CD4-positive, alpha-beta T cell treated with Interleukin-4 for 4 hours (primary cell): Measurements from ENCODE around the gene ZDHHC12.
A peak's percentile ranks its signal among the peaks of the same experiment; 100 is the strongest.

ENCODE experiments used
- DNase-seq: peaks from one replicate; pipeline ENCODE4 v3.0.0-alpha.2; 2020

Gene ZDHHC12

DNA sequence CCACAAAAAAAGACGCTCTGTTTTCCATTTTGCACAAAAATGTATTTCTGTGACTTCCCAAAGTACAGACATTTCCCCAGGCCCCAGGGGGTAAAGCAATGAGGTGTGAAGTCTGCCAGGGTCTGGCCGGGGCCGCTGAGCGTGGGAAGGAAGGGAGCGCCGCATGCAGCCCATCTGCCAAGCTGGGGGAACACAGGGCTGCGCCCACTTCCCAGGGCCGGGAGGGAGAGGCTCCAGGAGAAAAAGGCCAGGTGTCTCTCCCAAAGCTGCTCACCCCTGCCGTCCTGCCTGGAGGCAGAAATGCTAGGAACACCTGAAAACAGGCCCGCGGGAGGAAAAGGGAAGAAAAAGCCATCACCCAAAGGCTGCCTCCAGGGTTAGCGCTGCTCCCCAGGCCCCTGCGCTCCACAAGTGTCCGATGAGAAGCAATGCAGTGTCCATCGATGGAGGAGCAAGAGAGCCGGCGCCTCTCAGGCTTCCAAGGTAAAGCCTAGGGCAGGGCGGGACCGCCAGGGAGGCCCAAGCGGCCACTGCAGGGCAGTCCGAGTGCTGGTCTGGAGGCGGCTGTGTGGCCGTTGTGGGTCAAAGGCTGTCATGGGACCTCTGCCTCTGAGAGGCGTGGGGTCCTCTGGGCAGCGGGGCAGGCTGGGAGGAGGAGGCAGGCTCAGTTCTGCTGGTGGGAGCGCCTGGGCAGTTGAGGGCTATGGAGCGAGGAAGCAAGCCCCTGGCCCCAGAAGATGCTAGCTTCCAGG, 6.0 kb upstream of the ZDHHC12 start:
- DNase-seq = no peak

DNA sequence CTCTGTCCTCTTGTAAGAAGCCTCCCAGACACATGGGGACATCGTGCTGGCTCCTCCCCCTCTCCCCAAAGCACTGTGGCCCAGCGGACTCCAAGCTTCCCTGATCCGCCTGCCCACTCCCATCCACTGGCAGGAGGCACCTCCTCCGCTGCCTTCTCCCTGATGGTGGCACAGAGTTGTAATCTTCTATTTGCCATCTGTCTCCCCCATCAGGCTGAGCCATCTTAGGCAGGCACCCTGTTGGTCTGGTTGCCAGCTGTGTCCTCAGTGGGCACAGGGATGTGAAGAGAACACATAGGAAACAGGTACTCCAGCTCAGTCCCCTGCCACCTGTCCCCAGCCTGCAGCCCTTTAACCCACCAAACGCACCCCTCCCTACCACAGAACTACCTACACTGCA, 5.4 kb upstream of the ZDHHC12 start:
- DNase-seq = no peak

DNA sequence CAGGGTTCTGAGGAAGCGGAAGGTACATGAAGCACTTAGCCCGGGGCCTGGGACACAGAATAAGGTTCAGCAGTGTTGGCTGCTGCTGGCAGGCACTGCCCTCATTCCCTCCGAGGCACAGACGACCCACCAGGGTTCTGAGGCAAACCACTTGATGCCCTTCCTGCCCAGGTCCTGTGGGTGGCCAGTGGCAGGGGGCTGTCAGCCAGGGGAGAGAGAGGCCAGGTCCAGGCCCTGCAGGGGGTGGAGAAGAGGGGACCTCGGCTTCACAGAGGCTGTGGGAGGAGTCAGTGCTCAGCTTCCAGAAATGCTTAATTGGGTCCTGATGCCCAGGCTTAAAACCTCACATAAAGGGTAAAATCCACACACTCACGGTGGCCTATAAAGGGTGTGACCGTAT, 4.4 kb upstream of the ZDHHC12 start:
- no peak for DNase-seq

DNA sequence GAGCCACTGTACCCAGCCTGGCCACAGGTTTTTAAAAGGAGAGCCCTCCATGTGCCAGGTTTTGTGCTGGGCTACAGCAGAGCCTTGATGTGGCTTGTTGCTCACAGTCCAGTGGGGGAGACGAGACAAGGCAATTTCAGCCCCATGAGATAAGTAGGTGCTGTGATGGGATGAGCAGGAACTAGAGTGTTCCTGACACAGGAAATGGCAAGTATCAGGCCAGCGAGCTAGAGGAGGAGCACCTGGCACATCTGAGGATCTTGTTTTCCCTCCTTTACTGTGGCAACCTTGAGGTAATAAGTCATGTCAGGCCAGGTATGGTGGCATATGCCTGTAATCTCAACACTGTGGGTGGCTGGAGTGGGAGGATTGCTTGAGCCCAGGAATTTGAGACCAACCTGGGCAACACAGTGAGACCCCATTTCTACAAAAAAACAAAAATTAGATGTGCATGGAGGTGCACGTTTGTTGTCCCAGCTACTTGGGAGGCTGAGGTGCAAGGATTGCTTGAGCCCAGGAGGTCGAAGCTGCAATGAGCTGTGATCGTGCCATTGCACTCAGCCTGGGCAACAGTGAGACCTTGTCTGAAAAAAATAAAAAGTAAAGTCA, 3.8 kb upstream of the ZDHHC12 start:
- no peak for DNase-seq

DNA sequence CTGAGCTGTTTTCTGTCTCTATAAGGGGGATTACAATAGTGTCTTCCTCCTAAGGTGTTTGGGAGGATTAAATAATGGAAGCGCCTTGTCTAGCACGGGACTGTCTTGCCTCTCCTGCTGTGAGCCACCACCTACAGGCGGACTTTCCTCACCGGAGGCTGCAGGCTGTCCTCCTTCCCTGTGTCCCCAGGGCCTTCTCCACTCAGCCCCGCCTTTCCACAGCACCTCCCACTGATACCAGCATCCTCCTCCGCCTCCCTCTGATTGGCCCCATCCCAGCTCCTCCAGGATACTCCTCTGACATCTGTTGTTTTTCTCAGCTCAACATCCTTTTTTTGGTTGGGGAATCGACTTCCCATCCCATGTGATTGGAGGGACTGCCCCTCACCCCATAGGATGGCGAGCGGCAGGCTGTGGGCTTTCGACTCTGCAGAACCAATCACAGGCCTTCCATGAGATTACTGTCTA, 851 bp upstream of the ZDHHC12 start:
- peak; percentile 35 for DNase-seq

DNA sequence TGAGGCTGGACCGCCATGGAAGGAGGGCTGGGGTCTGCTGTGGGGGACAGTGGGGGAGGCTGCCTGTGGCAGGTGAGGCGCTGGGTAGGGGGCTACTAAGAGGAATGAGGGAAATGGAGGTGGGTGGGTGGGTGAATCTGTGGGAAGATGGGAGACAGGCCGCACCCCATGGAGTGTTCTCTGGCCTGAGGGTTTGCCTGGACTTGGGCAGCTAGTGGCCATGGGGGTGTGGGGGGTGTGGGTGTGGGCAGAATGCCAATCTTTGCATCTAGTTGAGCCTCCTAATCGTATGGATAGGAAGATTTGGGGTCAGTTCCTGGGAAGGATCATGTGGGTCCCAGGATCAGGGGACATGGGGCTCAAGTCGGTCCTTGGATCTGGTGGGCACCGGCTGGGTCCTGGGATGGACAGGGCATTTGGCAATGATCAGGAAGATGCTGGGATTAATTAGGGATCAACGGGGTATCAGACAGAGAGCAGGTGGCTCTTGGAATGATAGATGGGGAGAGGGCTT, 518 bp downstream of the ZDHHC12 start:
- DNase-seq = no peak

DNA sequence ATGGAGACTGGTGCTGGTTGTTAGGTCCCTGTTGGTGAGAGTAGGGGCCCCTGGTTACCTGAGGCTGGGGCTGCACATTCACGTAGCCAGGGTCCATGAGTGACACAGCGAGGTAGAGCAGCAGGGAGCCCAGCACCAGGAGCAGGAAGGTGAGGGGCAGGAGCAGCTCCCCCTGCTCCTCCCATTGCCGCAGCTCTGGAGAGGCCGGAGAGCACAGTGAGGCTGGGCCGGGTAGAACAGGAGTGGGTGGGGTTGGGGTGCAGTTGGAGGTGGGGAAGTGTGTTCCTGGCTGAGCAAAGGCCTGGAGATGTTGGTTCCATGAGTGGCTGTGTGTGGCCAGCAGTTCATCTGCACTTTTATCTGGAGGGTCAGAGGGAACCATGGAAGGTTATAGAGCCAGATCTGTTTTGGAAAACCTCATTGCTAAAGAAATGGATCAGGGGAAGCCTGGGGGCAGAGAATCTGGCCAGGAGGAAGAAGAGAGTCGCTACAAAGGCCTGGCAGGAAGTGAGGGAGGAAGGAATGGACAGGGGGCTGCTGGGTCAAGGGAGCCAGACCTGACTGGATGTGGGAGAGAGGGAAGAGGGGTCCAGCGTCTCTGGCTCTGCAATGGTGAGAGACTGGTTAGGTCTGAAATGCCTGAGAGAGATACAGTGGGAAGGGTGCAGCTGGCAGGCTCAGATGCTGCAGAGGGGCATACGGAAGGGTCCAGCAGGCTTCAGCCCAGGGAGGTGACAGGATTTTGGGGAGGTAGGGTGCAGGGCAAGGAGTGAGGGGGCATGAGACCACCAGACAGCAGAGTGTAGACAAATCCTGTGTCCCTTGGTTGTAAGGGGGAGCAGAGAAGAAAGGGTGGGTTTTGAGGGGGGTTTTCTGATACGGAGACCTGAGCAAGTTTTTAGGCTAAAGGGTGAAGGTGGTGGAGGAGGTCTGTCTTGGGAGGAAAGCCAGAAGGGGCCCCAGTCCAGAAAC, 1.3 kb downstream of the ZDHHC12 start:
- no peak for DNase-seq

DNA sequence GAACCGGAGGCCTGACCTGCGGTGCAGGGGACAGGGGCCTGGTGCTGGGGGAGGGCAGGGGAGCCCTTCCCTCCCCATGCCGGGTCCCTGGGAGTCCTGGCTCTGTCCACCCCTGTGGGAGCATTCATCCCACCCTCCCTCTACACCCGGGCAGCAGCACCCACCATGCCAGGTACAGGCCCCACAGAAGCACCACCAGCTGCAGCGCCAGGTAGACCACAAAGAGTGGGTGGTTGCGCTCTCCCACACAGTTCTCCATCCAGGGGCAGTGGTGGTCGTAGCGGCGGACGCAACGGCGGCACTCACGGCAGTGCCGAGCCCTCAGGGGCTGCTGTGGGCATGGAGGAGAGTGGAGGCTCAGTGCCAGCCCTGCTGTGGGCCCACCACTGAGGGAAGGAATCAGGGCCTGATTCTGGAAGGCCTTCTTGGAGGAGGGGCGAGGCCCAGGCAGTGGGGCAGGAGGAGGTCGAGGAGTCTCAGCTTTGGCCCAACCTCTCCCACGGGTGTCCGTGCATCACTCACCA, 2.4 kb downstream of the ZDHHC12 start:
- DNase-seq = no peak

DNA sequence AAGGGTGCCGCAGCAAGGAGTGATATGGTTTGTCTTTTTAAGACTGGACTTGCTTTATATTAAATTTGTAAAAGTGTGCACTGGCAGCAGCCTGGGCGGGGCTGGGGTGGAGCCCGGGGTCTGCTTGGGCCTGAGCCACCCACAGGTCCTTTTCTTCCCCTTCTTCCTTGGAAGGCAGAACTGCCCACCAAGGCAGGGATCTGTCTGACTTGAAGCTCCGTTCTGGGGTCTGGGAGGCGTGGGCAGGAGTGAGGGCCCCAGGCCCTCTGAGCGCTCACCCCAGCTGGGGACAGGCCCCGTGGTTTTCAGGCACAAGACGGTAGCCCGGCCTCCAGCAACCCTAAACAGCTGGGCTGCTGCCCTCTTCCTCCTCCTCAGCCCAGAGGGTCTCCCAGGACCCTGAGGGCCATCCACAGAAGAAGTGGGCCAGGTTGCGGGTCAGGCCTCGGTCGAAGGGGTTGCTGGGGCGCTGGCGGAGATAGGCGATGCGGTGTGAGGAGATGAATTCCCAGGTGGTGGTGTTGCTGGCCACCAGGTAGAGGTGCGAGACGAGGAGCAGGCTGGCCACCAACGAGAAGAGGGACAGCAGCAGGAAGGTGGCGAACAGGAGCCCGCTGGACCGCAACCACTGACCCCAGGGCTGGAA, 3.0 kb downstream of the ZDHHC12 start:
- DNase-seq = no peak

DNA sequence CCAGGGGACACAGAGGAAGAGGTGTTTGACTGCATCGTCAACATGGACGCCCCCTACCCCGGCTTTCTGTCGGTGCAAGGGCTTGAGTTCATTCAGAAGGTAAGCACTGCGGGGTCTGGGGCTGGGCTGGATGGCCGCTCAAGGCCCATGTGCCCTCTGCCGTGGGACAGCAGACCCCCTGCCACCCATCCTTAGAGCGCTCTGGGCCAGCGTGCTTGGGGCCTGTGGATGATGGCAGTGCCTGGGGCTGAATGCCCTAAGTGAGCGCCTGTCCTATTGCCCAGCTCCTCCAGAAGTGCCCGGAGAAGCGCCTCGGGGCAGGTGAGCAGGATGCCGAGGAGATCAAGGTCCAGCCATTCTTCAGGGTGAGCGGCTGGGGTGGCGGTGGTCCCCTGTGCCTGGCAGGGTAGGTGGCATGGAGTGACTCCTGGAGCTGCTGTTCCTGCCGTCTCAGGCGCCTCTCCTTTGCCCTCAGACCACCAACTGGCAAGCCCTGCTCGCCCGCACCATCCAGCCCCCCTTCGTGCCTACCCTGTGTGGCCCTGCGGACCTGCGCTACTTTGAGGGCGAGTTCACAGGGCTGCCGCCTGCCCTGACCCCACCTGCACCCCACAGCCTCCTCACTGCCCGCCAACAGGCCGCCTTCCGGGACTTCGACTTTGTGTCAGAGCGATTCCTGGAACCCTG, 3.9 kb downstream of the ZDHHC12 start:
- no peak for DNase-seq

DNA sequence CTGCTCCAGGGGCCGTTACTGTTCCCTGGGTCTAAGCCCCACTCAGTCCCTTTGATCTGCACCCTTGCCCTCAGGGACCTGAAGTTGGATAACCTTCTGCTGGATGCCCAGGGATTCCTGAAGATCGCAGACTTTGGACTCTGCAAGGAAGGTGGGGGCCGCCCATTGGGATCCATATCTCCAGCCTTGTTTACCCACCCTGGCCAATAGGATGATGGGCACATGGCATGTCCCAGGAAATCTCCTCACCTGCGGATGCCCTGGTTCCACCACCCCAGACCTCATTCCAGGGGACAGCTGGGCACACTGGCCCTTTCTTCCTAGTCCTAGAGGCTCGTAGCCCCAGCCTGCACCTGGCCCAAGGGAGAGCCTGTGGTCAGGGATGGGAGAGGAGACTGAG, 5.5 kb downstream of the ZDHHC12 start:
- no peak for DNase-seq

DNA sequence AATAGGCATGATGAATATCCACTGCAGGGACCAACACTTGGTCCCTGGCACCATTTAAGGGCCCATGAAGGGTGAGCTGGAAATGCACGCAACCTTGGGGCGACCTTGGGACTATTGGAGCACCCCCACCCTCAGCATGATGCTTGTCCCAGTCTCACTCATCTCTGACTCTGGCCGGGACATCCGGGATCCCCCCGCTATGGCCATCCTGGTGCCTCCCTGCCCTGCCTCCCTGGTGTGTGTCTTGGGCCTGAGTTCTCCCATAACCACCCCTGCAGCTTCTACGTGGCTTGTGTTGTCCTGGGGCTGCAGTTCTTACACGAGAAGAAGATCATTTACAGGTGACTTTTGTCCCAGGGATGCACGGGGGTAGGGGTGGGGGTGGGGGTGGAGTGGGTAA, 5.9 kb downstream of the ZDHHC12 start:
- no peak for DNase-seq

DNA sequence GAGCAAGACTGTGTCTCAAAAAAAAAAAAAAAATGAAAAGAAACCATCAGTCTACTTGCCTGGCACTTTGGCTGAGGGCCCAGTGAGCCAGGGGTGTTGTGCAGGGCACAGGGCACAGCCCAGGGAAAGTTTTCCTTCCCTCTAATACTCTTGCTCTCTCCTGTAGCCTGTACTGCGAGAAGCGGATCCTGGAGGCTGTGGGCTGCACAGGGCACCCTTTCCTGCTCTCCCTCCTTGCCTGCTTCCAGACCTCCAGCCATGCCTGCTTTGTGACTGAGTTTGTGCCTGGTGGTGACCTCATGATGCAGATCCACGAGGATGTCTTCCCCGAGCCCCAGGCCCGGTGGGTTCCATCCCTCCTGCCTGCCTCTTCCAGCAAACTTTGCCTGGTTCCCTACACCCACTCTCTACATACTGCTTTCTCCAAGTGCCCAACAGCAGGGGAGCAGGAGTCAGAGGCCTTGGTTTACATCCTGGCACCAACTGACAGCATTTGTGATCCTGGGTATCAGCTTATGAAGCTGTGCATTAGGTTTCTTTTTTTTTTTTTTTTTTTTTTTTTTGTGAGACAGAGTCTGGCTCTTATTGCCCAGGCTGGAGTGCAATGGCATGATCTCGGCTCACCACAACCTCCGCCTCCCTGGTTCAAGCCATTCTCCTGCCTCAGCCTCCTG, 7.2 kb downstream of the ZDHHC12 start:
- no peak for DNase-seq

DNA sequence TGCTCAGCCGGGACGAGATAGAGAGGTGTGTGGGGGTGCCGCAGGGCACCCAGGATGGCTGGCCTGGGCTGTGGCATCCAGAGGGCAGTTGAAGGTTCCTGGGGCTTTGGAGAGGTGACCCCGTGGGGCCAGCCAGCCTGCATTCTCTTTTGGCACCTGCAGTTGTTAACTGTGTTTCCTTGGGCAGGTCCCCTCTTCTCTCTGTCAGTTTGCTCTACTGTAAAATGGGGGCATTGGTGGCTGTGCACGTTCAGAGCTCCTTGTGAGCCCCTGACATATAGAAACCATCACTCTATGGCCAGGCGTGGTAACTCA, 8.5 kb downstream of the ZDHHC12 start:
- no peak for DNase-seq

DNA sequence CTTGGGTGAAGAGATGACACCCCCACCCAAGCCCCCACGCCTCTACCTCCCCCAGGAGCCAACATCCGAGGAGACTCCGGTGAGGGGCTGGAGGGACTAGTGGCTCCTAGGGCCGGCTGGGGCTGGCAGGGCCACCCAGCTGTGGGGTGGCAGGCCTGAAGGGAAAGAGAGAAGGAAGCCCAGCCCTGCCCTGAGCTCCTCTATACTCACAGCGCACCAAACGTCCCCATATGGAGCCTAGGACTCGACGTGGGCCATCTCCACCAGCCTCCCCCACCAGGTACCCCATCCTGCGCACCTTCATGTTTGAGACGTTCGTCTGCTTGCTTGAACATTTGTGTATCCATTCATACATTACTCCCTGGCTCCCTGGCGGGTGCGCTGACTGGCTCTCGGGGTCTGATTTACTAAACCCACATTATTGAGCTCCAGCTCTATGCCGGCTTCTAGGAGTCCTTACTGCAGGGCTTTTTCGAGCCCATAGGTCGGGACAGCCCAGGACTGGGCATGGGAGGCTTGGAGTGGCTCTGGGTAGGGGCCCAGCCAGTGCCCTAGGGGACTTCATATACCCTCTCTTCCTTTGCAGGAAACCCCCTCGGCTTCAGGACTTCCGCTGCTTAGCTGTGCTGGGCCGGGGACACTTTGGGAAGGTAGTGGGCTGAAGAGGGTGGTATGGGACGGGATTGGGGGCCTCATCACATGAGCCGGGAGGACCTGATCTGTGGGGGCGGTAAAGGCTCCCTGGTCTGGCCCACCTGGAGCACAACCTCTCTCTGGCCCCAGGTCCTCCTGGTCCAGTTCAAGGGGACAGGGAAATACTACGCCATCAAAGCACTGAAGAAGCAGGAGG, 9.1 kb downstream of the ZDHHC12 start:
- DNase-seq = no peak

DNA sequence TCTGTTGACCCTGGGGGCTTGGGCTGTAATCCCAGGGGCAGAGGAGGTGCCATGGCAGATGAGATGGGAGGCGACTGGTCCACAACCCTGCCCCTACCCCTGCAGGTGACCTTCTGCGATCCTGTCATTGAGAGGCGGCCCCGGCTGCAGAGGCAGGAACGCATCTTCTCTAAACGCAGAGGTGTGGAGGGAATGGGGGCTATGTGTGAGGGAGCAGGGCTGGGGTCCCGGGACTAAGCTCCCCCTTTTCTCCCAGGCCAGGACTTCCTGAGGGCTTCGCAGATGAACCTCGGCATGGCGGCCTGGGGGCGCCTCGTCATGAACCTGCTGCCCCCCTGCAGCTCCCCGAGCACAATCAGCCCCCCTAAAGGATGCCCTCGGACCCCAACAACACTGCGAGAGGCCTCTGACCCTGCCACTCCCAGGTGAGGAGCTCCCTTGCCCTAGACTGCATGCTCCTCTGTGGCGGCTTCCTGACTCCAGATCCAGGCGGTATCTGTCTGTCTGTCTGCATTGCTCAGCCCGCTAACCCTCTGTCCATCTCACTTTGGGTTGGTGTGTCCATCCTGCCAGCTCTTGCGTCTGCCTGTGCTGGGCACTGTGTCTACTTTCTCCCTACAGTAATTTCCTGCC, 9.9 kb downstream of the ZDHHC12 start:
- no peak for DNase-seq

DNA sequence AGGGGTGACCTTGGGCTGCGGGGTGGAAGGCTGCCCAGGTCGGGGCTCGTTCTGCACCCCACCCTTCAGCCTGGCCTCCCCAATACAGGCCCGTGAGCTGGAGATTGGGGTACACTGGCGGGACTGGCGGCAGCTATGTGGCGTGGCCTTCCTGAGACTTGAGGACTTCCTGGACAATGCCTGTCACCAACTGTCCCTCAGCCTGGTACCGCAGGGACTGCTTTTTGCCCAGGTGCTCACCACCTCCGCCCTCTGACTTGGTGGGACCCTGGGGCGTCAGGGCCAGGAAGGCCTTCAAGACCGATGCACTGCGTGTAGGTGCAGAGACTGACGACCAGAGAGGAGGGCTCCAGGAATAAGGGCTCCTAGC, 10.5 kb downstream of the ZDHHC12 start:
- DNase-seq = no peak

DNA sequence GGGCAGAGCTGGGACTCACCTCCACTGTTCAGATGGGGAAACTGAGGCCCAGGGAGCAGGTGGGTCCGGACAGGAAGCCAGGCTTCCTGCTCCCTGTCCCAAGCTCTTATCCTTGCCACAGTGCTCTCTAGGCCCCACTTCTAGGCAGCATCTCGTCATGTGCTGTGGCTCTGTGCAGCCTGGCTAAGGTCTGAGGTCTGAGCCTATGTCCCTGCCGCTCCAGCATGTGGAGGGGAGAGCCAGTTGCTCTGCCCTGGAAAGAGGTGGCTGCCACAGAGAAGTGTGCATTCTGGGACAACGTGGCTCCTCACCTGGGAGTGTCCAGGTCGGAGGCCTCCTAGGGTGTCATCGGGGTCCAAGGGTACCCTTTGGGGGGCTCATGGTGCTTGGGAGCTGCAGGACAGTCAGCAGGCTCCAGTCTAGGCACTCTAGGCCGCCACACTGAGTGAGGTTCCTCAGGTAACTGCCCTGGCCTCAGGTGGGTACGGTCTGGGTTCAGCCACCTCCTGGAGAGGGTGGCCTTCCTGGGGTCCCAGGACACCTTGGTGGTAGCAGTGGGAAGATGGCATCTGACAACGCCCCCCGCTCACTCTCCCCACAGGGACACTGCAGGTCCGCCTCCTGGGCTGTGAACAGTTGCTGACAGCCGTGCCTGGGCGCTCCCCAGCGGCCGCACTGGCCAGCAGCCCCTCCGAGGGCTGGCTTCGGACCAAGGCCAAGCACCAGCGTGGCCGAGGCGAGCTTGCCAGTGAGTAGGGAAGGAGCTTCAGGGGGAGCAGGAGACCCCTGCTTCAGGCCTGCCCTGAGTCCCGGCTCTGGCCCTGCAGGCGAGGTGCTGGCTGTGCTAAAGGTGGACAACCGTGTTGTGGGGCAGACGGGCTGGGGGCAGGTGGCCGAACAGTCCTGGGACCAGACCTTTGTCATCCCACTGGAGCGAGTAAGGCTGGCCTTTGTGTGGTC, 11.2 kb downstream of the ZDHHC12 start:
- DNase-seq = no peak

DNA sequence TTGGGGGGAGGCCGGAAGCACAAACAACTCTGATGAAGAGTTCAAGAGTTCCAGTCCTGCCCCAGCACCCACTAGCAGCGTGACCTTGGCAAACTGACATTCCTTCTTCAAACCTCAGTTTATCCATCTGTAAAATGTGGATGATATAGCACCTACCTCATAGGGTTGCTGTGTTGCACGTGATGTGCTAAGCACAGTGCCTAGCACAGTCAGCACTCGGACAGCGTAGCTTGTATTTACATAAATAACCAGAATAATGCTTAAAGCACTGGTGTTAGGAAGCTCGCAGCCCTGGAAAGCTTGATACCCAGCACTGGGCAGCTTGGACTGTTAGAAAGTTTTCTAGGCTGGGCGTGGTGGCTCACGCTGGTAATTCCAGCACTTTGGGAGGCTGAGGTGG, 16.5 kb downstream of the ZDHHC12 start:
- DNase-seq = no peak
